ACC112 (cell line): ENCODE data around the gene SMCP.

Experiments
- H2AFZ ChIP-seq: fragments of 200-600 bp; sonication (generic); one replicate; pipeline ENCODE4 v1.6.0; 2017; ENCODE audit warnings: antibody characterized with exemption, low read length; ENCODE audit not compliant: unreplicated experiment
- H3K27ac ChIP-seq: fragments of 200-600 bp; sonication (generic); 2 replicates; pipeline ENCODE4 v1.5.1; 2014; ENCODE audit warnings: low read depth, mild to moderate bottlenecking, antibody characterized with exemption, low read length, moderate library complexity
- H3K27me3 ChIP-seq: fragments of 200-600 bp; sonication (generic); 2 replicates; pipeline ENCODE4 v1.6.1; 2014; ENCODE audit warnings: mild to moderate bottlenecking, antibody characterized with exemption, low read length, moderate library complexity, mixed read lengths; ENCODE audit not compliant: insufficient read depth
- H3K36me3 ChIP-seq: fragments of 200-600 bp; sonication (generic); 2 replicates; pipeline ENCODE4 v1.6.1; 2016; ENCODE audit warnings: mild to moderate bottlenecking, antibody characterized with exemption, low read length, moderate library complexity, mixed read lengths; ENCODE audit not compliant: insufficient read depth
- H3K4me1 ChIP-seq: fragments of 200-600 bp; sonication (generic); one replicate; pipeline ENCODE4 v1.6.1; 2016; ENCODE audit warnings: low read length, mixed read lengths; ENCODE audit not compliant: insufficient read depth, unreplicated experiment, control insufficient read depth
- H3K4me3 ChIP-seq: fragments of 200-600 bp; sonication (generic); 2 replicates; pipeline ENCODE4 v1.5.1; 2014; ENCODE audit warnings: mild to moderate bottlenecking, low read depth, low read length
- H3K79me2 ChIP-seq: fragments of 200-600 bp; sonication (generic); one replicate; pipeline ENCODE4 v1.6.0; 2016; ENCODE audit warnings: low read length; ENCODE audit not compliant: control insufficient read depth, unreplicated experiment, insufficient read depth

SMCP gene

DNA sequence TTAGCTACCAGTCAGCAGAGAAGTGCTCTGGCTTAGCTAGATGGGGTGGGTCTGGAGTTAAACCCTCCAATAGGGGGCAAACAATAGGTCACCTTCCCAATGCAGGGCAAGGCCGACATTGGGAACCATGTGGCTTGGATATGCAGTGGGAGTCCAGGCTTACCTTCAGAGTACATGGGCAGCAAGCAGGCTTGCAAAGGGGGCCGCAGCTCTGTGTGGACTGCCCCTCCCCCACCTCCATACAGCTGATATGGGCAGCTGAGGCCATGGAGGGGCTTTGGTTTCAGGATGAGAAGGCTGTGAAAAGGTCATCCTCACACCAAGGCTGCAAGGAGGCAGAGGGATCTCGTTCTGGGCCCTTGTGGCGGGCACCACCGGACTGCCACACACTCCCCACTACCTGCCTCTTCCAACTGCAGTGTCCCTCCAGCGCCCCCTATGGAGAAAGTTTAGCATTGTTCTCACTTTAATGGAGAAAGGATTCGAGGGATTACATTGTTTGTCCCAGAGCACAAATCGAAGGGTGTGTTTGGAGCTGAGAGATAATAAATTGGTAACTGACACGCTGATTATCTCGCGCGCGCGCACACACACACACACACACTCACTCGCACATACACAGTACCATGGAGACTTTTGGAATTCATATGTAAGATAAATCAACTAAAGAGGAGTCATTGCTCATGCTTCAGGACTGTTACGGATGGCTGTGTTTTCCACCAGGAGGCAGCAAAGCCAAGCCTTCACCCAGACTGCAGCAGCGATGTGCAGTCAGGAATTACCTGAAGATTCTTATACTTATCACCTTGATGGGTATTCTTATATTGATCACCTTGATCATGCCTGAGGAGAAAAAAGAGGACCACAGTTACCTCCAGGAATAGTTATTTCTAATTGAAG is 7.0 kb upstream of the SMCP start:
- Histone ChIP-seq H3K27ac (no peak overlapping the region), H3K4me3 (0 out of 2 replicates have a peak overlapping the region, but pooled peaks have one; percentile 48), H3K4me1 (no peaks in the 10 kb centered on the region), H3K27me3 (no peaks in the 10 kb centered on the region), H3K79me2 (no peaks in the 10 kb centered on the region), H2AFZ (no peak overlapping the region), H3K36me3 (no peaks in the 10 kb centered on the region)

- Histone ChIP-seq H3K4me1 (no peaks in the 10 kb centered on the region), H2AFZ (no peak overlapping the region), H3K4me3 (no peak overlapping the region), H3K27ac (no peak overlapping the region), H3K79me2 (no peaks in the 10 kb centered on the region), H3K36me3 (no peaks in the 10 kb centered on the region), H3K27me3 (no peaks in the 10 kb centered on the region)
Measured at GRCh38 chr1:152871731-152872126, 6.4 kb upstream of the SMCP start.

GRCh38 chr1:152873495-152873894 is 4.6 kb upstream of the SMCP start:
- no peaks in the 10 kb centered on the region for H3K79me2 ChIP-seq
- no peak overlapping the region for H3K27ac ChIP-seq

DNA sequence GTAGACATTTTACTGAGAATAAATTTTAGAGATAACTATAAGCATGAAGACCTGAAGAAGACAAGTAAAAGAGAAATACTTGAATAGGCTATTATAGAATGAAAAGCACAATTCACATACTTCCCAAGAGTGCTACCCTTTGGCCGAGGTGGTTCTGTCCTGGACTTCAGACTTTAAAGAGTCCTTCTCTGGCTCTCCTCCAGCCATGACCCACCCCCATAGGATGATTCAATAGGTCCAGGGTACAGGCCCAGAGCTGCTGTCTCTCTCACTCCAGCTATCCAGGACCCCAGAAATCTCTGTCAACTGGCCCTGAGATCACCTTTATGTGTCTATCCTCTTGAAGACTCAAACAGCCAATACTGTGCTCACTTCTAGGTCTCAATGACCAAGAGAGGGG is 1.3 kb upstream of the SMCP start:
- no peaks in the 10 kb centered on the region for H3K4me1 ChIP-seq
- no peak overlapping the region for H2AFZ ChIP-seq

More at GRCh38 chr1:152873495-152873894, 4.6 kb upstream of the SMCP start:
- H3K4me1 ChIP-seq: no peaks in the 10 kb centered on the region
- H2AFZ ChIP-seq: no peak overlapping the region
- H3K4me3 ChIP-seq: no peak overlapping the region
- H3K27me3 ChIP-seq: no peaks in the 10 kb centered on the region
- no peaks in the 10 kb centered on the region for H3K36me3 ChIP-seq

GRCh38 chr1:152879559-152880198 is 1.6 kb downstream of the SMCP start:
- no peaks in the 10 kb centered on the region for H3K79me2 ChIP-seq
- no peak overlapping the region for H2AFZ ChIP-seq
- peaks cover 4% of the 10 kb centered on the region for H3K4me1 ChIP-seq
- no peaks in the 10 kb centered on the region for H3K27me3 ChIP-seq
- no peak overlapping the region for H3K27ac ChIP-seq
- H3K4me3 ChIP-seq: no peak overlapping the region
- no peaks in the 10 kb centered on the region for H3K36me3 ChIP-seq

More for the DNA sequence above, 1.3 kb upstream of the SMCP start:
- Histone ChIP-seq H3K79me2 (no peaks in the 10 kb centered on the region), H3K27me3 (no peaks in the 10 kb centered on the region), H3K4me3 (no peak overlapping the region), H3K27ac (no peak overlapping the region), H3K36me3 (no peaks in the 10 kb centered on the region)

DNA sequence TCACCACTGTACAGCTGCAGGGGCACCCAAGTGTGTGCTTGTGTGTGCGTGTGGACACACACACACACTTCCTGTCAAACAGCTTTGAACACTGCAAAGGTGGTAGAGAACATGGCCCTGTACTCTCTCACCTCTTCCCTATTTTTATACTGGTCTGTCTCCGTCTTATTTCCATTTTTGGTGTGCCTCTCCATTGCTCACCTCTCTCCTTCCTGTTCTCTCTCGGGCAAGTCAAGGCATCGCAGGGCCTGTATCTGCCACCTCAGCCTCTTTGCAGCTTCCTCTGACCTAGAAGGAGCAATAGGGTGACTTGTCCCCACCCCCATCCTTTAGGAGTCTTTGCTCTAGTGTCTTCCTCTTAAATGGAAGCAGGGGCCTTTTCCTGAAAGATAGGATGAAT is 2.2 kb downstream of the SMCP start:
- no peak overlapping the region for H2AFZ ChIP-seq
- H3K79me2 ChIP-seq: no peaks in the 10 kb centered on the region
- no peaks in the 10 kb centered on the region for H3K36me3 ChIP-seq
- H3K27ac ChIP-seq: no peak overlapping the region
- no peaks in the 10 kb centered on the region for H3K27me3 ChIP-seq
- peaks cover 6% of the 10 kb centered on the region for H3K4me1 ChIP-seq
- no peak overlapping the region for H3K4me3 ChIP-seq

- Histone ChIP-seq H3K36me3 (no peaks in the 10 kb centered on the region), H3K4me1 (peaks cover 6% of the 10 kb centered on the region), H3K27me3 (no peaks in the 10 kb centered on the region), H3K79me2 (no peaks in the 10 kb centered on the region), H2AFZ (no peak overlapping the region), H3K4me3 (no peak overlapping the region), H3K27ac (no peak overlapping the region)
Measured at GRCh38 chr1:152880907-152881306, 2.8 kb downstream of the SMCP start.

GRCh38 chr1:152884085-152884484 is 6.0 kb downstream of the SMCP start:
- peaks cover 6% of the 10 kb centered on the region for H3K4me1 ChIP-seq
- no peaks in the 10 kb centered on the region for H3K27me3 ChIP-seq

DNA sequence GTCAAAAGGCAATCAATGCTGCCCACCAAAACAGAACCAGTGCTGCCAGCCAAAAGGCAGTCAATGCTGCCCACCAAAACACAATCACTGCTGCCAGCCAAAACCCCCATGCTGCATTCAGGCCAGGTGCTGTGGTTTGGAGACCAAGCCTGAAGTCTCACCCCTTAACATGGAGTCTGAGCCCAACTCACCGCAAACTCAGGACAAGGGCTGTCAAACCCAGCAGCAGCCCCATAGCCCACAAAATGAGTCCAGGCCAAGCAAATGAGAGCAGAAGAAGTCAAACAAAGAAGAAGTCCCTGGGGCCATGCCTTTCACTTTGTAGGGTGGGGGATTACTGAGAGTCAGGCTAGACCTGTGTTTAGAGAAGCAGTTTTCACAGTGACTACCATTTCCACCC is 6.4 kb downstream of the SMCP start:
- Histone ChIP-seq H3K4me1 (peaks cover 6% of the 10 kb centered on the region), H3K79me2 (no peaks in the 10 kb centered on the region), H3K36me3 (no peaks in the 10 kb centered on the region), H3K27me3 (no peaks in the 10 kb centered on the region), H3K27ac (peak overlapping the region; percentile 43; the same call in 1 of the 2 replicates), H3K4me3 (no peak overlapping the region), H2AFZ (no peak overlapping the region)

More at GRCh38 chr1:152884085-152884484, 6.0 kb downstream of the SMCP start:
- H3K36me3 ChIP-seq: no peaks in the 10 kb centered on the region
- H3K4me3 ChIP-seq: no peak overlapping the region
- no peaks in the 10 kb centered on the region for H3K79me2 ChIP-seq
- 0 out of 2 replicates have a peak overlapping the region, but pooled peaks have one; percentile 43 for H3K27ac ChIP-seq
- no peak overlapping the region for H2AFZ ChIP-seq

- Histone ChIP-seq H3K4me3 (no peak overlapping the region), H3K4me1 (peaks cover 6% of the 10 kb centered on the region), H2AFZ (no peak overlapping the region), H3K27ac (peak overlapping the region; percentile 43; the same call in 1 of the 2 replicates), H3K36me3 (no peaks in the 10 kb centered on the region), H3K27me3 (no peaks in the 10 kb centered on the region), H3K79me2 (no peaks in the 10 kb centered on the region)
Measured at GRCh38 chr1:152884966-152885624, 7.0 kb downstream of the SMCP start.
